ENCODE measurements around the gene TUT7. TPM values are rescaled to one million over a fixed set of nuclear protein-coding genes. Genes with fewer than 3 reads are reported as not detected.
"Not testable (repeated sequence)": the region's sequence is repeated elsewhere in the genome, so short reads cannot be mapped to it uniquely, and the experiment has no call there.

The TUT7 gene
- total RNA-seq, 1 experiment from 2014 or later, result 24.5 TPM

GRCh38 chr9:86396412-86396811 lies 42.2 kb upstream of the TUT7 start:
- no peaks in the 10 kb centered on the region for H3K4me1 Mint-ChIP-seq
- ChIA-PET CTCF (no interaction called here), POLR2A (no interaction called here)
- no peak for DNase-seq (ENCODE audit: low spot score)
- H3K9me3 Mint-ChIP-seq, result peaks cover 19% of the 10 kb centered on the region
- no peaks in the 10 kb centered on the region for H3K36me3 Mint-ChIP-seq
- ATAC-seq, result no peak
- H3K27ac Mint-ChIP-seq, result no peak overlapping the region
- peaks cover 65% of the 10 kb centered on the region for H3K27me3 Mint-ChIP-seq (ENCODE audit: low read depth)
- TF ChIP-seq MLX (CRISPR knock-in tag; IDR thresholded peaks at IDR 0.05) (no peak), CREM (CRISPR knock-in tag; IDR thresholded peaks at IDR 0.05) (no peak), ATF3 (CRISPR knock-in tag; conservative IDR thresholded peaks at IDR 0.05) (no peak), NFATC4 (CRISPR knock-in tag; IDR thresholded peaks at IDR 0.05) (no peak), E2F5 (CRISPR knock-in tag; IDR thresholded peaks at IDR 0.05) (no peak), ZNF138 (CRISPR knock-in tag; conservative IDR thresholded peaks at IDR 0.05) (no peak), GABPB1 (CRISPR knock-in tag; IDR thresholded peaks at IDR 0.05) (no peak), CTCF (IDR thresholded peaks at IDR 0.05) (no peak), OVOL2 (CRISPR knock-in tag; IDR thresholded peaks at IDR 0.05; ENCODE audit: borderline replicate concordance) (no peak), ZNF532 (CRISPR knock-in tag; IDR thresholded peaks at IDR 0.05; ENCODE audit: borderline replicate concordance) (no peak), TCF7 (CRISPR knock-in tag; IDR thresholded peaks at IDR 0.05; ENCODE audit: low read depth) (no peak), STAT6 (CRISPR knock-in tag; conservative IDR thresholded peaks at IDR 0.05; ENCODE audit: low read depth) (no peak), CREB1 (CRISPR knock-in tag; IDR thresholded peaks at IDR 0.05) (no peak), MAX (CRISPR knock-in tag; IDR thresholded peaks at IDR 0.05) (no peak), ETV6 (CRISPR knock-in tag; IDR thresholded peaks at IDR 0.05) (no peak), ARID4B (CRISPR knock-in tag; IDR thresholded peaks at IDR 0.05; ENCODE audit: borderline replicate concordance) (no peak), TP53 (CRISPR knock-in tag; IDR thresholded peaks at IDR 0.05) (no peak), PREB (CRISPR knock-in tag; IDR thresholded peaks at IDR 0.05; ENCODE audit: borderline replicate concordance) (no peak)
- no peak overlapping the region for H3K4me3 Mint-ChIP-seq

- ATAC-seq; H3K27ac Mint-ChIP-seq; H3K4me1 Mint-ChIP-seq; H3K4me3 Mint-ChIP-seq; DNase-seq (ENCODE audit: low spot score); H3K36me3 Mint-ChIP-seq; POLR2A ChIA-PET; CTCF ChIA-PET: not testable (repeated sequence)
- Mint-ChIP-seq H3K9me3 (peaks cover 43% of the 10 kb centered on the region), H3K27me3 (ENCODE audit: low read depth) (peaks cover 76% of the 10 kb centered on the region)
Measured at GRCh38 chr9:86390184-86390583, 36.0 kb upstream of the TUT7 start.
